NB4 (cell line): Measurements from ENCODE around the gene KAT6B.

Experiments used
- DNase-seq: peaks from one replicate; pipeline ENCODE4 v3.0.0; 2010; ENCODE audit warnings: low read depth
- H3K4me3 ChIP-seq: one replicate; pipeline ENCODE4 v1.5.1; 2011; ENCODE audit warnings: mild to moderate bottlenecking, low read depth, low read length, moderate library complexity
- MYC ChIP-seq: IDR thresholded peaks from 2 replicates; pipeline ENCODE4 v1.6.1; 2011; ENCODE audit warnings: low read depth, low read length
- POLR2A ChIP-seq: IDR thresholded peaks from 2 replicates; pipeline ENCODE4 v1.6.1; 2011; ENCODE audit warnings: mild to moderate bottlenecking; ENCODE audit not compliant: insufficient read length; ENCODE audit errors: extremely low read depth
- TF ChIP-seq, protein P1 (sequence below): IDR thresholded peaks from 2 replicates; pipeline ENCODE4 v1.6.1; 2011; ENCODE audit warnings: low read depth, low read length
- TF ChIP-seq, protein P2 (sequence below): IDR thresholded peaks from one replicate; pipeline ENCODE4 v1.5.1; 2012; ENCODE audit warnings: low read depth, low read length

KAT6B gene

DNA sequence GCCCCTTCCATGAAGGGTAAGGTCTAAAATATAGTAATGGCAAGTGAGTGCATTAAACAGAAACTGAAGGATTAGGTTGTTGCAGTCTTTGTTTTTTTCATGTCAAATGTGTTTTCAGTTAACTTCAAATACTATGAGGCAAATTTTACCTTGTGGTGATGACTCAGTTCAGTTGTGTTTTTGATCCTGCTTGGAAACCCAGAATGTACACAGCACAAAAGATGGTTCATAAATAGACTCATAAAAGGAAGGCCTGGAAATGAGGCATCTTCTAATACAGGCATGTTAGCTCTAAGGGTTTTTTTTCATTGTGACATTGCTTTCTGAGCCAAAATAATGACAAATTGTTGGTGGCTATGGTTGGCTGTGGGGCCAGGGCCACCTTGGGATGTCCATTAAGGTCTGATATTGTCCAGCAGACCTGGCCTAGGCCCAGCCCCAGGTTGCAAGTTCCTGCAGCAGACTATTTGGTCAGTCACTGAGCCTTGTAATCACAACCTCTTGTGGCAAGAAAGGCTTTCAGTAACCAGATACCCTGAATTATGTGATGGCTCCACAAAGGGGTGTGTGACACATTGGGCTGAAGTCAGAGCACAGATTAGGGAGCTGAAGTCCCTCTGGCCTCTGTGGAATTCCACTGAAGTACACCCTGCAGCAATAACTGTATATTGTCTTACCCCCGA, 216.0 kb downstream of the KAT6B start:
- DNase-seq: no peak
- no peak for TF ChIP-seq MYC
- TF ChIP-seq, protein P1, sequence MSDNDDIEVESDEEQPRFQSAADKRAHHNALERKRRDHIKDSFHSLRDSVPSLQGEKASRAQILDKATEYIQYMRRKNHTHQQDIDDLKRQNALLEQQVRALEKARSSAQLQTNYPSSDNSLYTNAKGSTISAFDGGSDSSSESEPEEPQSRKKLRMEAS: no peak

DNA sequence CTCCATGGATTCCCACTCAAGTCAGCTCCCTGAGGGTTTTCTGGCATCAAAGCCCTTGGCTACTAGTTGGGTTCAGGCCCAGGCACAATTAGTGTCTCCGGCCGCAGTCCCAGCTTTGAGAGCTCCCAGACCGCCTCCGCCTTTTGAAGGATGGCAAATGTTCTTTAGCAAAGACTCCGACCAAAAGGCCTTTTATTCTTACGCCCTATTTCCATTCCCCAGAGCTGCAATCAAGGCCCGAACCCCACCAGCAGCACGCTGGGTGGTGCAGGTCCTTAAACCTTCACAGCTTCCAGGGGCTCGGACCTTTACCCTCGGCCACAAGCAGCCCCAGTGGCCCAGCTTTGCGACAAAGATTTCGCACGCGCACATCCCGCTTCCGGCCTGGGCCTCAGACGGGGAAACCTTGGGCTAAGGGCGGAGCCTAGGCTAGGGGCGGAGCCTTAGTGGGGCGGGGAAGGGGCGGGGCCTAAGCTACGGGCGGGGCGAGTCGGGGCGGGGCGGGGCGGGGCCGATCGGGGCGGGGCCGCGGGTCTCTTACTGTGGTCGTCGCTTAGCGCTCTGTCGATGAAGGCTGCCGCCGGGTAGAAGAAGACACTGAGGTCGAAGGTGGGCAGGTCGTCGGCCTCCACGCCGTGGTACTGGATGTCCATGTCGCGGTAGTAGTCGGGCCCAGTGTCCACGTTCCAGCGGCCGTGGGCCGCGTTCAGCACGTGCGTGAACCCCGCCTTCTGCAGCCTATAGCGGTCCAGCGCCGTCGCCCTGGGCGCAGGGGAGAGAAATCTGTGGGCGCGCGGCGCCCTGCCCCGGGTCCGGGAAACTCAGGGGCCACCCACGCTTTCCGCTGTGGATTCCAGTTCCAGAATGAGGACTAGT, 217.1 kb downstream of the KAT6B start:
- H3K4me3 ChIP-seq: no peak overlapping the region
- TF ChIP-seq, protein P2, sequence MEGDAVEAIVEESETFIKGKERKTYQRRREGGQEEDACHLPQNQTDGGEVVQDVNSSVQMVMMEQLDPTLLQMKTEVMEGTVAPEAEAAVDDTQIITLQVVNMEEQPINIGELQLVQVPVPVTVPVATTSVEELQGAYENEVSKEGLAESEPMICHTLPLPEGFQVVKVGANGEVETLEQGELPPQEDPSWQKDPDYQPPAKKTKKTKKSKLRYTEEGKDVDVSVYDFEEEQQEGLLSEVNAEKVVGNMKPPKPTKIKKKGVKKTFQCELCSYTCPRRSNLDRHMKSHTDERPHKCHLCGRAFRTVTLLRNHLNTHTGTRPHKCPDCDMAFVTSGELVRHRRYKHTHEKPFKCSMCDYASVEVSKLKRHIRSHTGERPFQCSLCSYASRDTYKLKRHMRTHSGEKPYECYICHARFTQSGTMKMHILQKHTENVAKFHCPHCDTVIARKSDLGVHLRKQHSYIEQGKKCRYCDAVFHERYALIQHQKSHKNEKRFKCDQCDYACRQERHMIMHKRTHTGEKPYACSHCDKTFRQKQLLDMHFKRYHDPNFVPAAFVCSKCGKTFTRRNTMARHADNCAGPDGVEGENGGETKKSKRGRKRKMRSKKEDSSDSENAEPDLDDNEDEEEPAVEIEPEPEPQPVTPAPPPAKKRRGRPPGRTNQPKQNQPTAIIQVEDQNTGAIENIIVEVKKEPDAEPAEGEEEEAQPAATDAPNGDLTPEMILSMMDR: no peak
- TF ChIP-seq, protein P1: no peak
- no peak for TF ChIP-seq MYC
- no peak for TF ChIP-seq POLR2A
- DNase-seq: no peak

More for the DNA sequence above, 216.0 kb downstream of the KAT6B start:
- H3K4me3 ChIP-seq: no peak overlapping the region

DNA sequence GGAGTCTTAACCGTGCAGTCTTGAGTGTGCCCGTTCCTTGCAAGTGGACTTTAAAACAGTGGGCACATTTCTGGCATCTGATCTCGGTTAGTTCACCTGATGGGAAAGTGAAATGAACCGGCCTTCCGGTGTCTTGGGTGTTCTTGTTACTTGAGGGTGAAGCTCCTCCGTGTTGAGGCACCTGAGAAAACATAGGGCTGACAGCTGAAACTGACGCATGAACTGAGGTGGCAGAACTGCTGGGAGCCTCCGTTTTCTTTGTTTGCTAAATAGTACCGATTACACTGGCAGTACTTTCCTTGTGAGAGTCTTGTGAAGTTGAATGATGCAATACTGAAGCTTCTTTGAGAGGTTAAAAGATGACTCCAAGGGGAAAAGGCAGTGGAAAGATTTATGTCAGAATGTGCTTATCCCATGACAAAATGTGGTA, 222.3 kb downstream of the KAT6B start:
- TF ChIP-seq, protein P2: no peak
- TF ChIP-seq, protein P1: no peak
- TF ChIP-seq POLR2A: no peak
- TF ChIP-seq MYC: no peak
- DNase-seq: no peak
- no peak overlapping the region for H3K4me3 ChIP-seq

DNA sequence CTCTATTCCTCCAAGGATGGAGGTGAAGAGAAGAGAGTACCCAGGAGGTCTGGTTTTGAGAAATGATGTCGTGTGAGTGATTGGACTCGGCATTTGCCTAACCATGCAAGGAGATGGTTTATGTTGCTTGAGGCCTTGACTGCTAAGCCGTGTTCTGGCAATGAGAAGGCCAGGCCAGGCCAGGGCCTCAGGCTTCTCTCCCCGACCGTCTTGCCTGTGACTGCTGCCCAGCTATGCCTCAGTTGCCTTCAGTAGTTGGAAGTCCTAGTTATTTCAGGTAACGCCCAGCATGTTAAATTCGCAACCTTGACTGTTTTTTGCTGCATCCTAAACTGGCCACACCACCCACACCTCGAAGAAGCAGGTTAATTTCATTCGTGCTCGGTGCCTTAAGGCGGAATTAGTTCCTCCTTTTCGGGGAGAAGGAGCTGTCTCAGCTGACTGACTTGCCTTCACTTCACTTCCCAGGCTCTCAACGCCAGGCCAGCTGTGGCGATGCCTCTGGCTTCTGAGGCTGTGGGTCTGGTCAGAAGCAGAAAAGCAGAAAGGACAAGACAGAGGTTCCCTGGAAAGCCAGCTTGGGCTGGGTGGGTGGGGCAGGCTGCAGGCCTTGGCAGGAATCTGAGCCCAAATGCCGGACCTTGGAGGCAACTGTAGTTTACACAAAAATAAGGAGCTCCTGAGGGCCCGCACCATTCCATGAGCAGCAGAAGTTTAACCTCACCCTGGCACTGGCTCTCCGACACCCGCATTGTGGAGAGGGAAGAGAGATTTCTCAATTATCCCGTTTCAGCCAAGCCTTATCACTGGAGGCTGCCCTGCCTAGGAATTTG, 223.1 kb downstream of the KAT6B start:
- no peak overlapping the region for H3K4me3 ChIP-seq
- TF ChIP-seq MYC (no peak), POLR2A (no peak)
- TF ChIP-seq, protein P1: no peak
- TF ChIP-seq, protein P2: no peak
- DNase-seq: no peak

DNA sequence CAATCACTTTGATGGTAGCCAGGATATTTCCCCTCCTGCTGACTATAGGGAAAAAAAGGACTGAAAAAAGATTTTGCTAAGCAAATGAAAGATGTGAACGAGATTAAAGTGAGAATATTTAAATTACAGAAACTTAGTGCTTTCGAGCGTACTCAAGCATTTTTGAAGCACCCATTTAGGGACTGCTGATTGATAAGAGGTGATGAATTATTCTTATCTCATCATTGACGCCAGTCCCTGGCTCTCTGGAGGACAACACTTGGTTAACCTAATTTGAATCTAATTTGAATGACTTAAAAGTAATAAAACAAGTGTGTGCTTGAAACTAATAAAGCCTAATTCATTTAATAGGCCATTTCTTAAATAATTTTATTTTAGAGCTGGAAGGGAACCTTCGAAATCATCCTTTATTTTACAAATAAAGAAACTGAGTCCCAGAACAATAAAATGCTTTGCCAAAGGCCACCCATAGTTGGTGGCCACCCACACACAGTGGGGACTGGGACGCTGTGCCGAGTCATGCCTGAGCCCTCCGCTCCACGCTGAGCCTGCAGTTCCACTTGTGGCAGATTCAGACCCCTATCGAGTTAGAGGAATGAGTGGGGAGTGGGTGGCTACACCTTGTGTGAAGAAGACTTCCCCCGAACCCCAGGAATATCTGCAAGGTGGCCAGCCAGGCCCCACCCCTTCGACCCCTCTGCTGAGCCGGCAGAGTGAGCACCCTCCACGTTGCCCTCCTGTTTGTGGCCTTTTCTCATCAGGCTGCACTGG, 223.9 kb downstream of the KAT6B start:
- H3K4me3 ChIP-seq: no peak overlapping the region
- TF ChIP-seq, protein P2: no peak
- no peak for DNase-seq
